SK-N-SH treated with all-trans-retinoic acid at 6 μM for 48 hours (cell line): ENCODE measurements around the gene SETD3.

Experiments
- ARNTL ChIP-seq: fragments of 450-650 bp; formaldehyde crosslinking; IDR thresholded peaks from 2 replicates; pipeline ENCODE4 v1.5.0; 2020; ENCODE audit warnings: low read depth, mild to moderate bottlenecking, moderate library complexity, borderline replicate concordance
- CSDC2 ChIP-seq: fragments of 250-450 bp; sonication (Bioruptor Pico); IDR thresholded peaks from 2 replicates; pipeline ENCODE4 v1.5.0; 2020; ENCODE audit warnings: mild to moderate bottlenecking, moderate library complexity
- ESRRG ChIP-seq: fragments of 250-450 bp; sonication (Bioruptor Pico); IDR thresholded peaks from 2 replicates; pipeline ENCODE4 v1.6.1; 2021; ENCODE audit warnings: mild to moderate bottlenecking
- OSR1 ChIP-seq: fragments of 250-450 bp; sonication (Bioruptor Pico); IDR thresholded peaks from 2 replicates; pipeline ENCODE4 v1.8.0; 2022; ENCODE audit warnings: moderate library complexity, mild to moderate bottlenecking, inconsistent platforms
- PATZ1 ChIP-seq: fragments of 250-450 bp; sonication (Bioruptor Pico); IDR thresholded peaks from 2 replicates; pipeline ENCODE4 v1.8.0; 2020; ENCODE audit warnings: mild to moderate bottlenecking, moderate library complexity, borderline replicate concordance
- POU6F1 ChIP-seq: fragments of 250-450 bp; sonication (Bioruptor Pico); IDR thresholded peaks from 2 replicates; pipeline ENCODE4 v1.8.0; 2021; ENCODE audit warnings: low read depth, mild to moderate bottlenecking, moderate library complexity, borderline replicate concordance
- PPARA ChIP-seq: fragments of 250-450 bp; sonication (Bioruptor Pico); IDR thresholded peaks from 2 replicates; pipeline ENCODE4 v1.5.0; 2020; ENCODE audit warnings: mild to moderate bottlenecking, borderline replicate concordance
- RARB ChIP-seq: fragments of 250-450 bp; sonication (Bioruptor Pico); IDR thresholded peaks from 2 replicates; pipeline ENCODE4 v1.8.0; 2021; ENCODE audit warnings: mild to moderate bottlenecking, moderate library complexity
- TCF4 ChIP-seq: fragments of 250-450 bp; sonication (Bioruptor Pico); IDR thresholded peaks from 2 replicates; pipeline ENCODE4 v1.8.0; 2021; ENCODE audit warnings: mild to moderate bottlenecking, moderate library complexity, borderline replicate concordance
- ZC3H10 ChIP-seq: fragments of 250-450 bp; sonication (Bioruptor Pico); IDR thresholded peaks from 2 replicates; pipeline ENCODE4 v1.5.1; 2021; ENCODE audit warnings: mild to moderate bottlenecking, moderate library complexity
- ZFP3 ChIP-seq: fragments of 250-450 bp; sonication (Bioruptor Pico); IDR thresholded peaks from 2 replicates; pipeline ENCODE4 v1.5.0; 2020; ENCODE audit warnings: mild to moderate bottlenecking, moderate library complexity
- ZNF565 ChIP-seq: fragments of 450-650 bp; formaldehyde crosslinking; conservative IDR thresholded peaks from 2 replicates; pipeline ENCODE4 v1.5.0; 2020; ENCODE audit warnings: low read depth, mild to moderate bottlenecking, moderate library complexity
- ZNF70 ChIP-seq: fragments of 450-650 bp; formaldehyde crosslinking; IDR thresholded peaks from 2 replicates; pipeline ENCODE4 v1.5.0; 2020; ENCODE audit warnings: mild to moderate bottlenecking, moderate library complexity

- TF ChIP-seq ZNF70 (CRISPR knock-in tag) (no peak), ZC3H10 (CRISPR knock-in tag) (no peak), PATZ1 (CRISPR knock-in tag) (no peak), RARB (no peak), CSDC2 (no peak), ZFP3 (no peak), ESRRG (CRISPR knock-in tag) (no peak), OSR1 (CRISPR knock-in tag) (no peak), ZNF565 (CRISPR knock-in tag) (no peak), TCF4 (CRISPR knock-in tag) (no peak), POU6F1 (CRISPR knock-in tag) (no peak), PPARA (no peak), ARNTL (CRISPR knock-in tag) (no peak)
Observed at GRCh38 chr14:99518441-99519346, 38.0 kb upstream of the SETD3 start.
